Hepatocyte (in vitro differentiated cells): ENCODE data around the gene MFGE8. TPM values are rescaled to one million over a fixed set of nuclear protein-coding genes. Genes with fewer than 3 reads are reported as not detected.

Source experiments
- DNase-seq: peaks from one replicate; pipeline ENCODE4 v3.0.0-alpha.2; 2016; ENCODE audit warnings: low spot score
- H2AFZ ChIP-seq: fragments of 200-600 bp; sonication (generic); 2 replicates; pipeline ENCODE4 v1.6.0; 2016; ENCODE audit warnings: antibody characterized with exemption, mild to moderate bottlenecking
- H3K27ac ChIP-seq: fragments of 200-600 bp; sonication (generic); 2 replicates; pipeline ENCODE4 v1.5.1; 2016; ENCODE audit warnings: mild to moderate bottlenecking
- H3K27me3 ChIP-seq: fragments of 200-600 bp; sonication (generic); 2 replicates; pipeline ENCODE4 v1.6.1; 2016
- H3K36me3 ChIP-seq: fragments of 200-600 bp; sonication (generic); replicated peaks from 2 replicates; pipeline ENCODE4 v1.5.1; 2016; ENCODE audit warnings: low read depth; ENCODE audit not compliant: insufficient read depth
- H3K4me1 ChIP-seq: fragments of 200-600 bp; sonication (generic); 2 replicates; pipeline ENCODE4 v1.5.1; 2016; ENCODE audit warnings: mild to moderate bottlenecking, moderate library complexity; ENCODE audit not compliant: insufficient read depth
- H3K4me2 ChIP-seq: fragments of 200-600 bp; sonication (generic); 2 replicates; pipeline ENCODE4 v1.6.0; 2016
- H3K4me3 ChIP-seq: fragments of 200-600 bp; sonication (generic); 2 replicates; pipeline ENCODE4 v1.5.1; 2016; ENCODE audit warnings: mild to moderate bottlenecking
- H3K79me2 ChIP-seq: fragments of 200-600 bp; sonication (generic); 2 replicates; pipeline ENCODE4 v1.6.0; 2017; ENCODE audit warnings: mild to moderate bottlenecking
- H3K9me2 ChIP-seq: fragments of 200-600 bp; sonication (generic); replicated peaks from 2 replicates; pipeline ENCODE4 v1.6.0; 2017; ENCODE audit warnings: mild to moderate bottlenecking; ENCODE audit not compliant: insufficient read depth
- H3K9me3 ChIP-seq: fragments of 200-600 bp; sonication (generic); 2 replicates; pipeline ENCODE4 v1.5.1; 2016; ENCODE audit warnings: low read depth, mild to moderate bottlenecking
- H4K20me1 ChIP-seq: fragments of 200-600 bp; sonication (generic); 2 replicates; pipeline ENCODE4 v1.6.0; 2016; ENCODE audit warnings: mild to moderate bottlenecking; ENCODE audit not compliant: insufficient read depth, poor library complexity, severe bottlenecking
- EZH2 ChIP-seq: fragments of 200-600 bp; sonication (generic); IDR thresholded peaks from 2 replicates; pipeline ENCODE4 v1.6.1; 2016; ENCODE audit warnings: antibody characterized with exemption, mild to moderate bottlenecking, borderline replicate concordance
- EZH2phosphoT487 ChIP-seq: fragments of 200-600 bp; sonication (generic); IDR thresholded peaks from one replicate; pipeline ENCODE4 v1.6.1; 2018; ENCODE audit warnings: antibody characterized with exemption, mild to moderate bottlenecking, low read depth, moderate library complexity; ENCODE audit not compliant: unreplicated experiment, severe bottlenecking
- WGBS: methylation state at CpG from one replicate; pipeline ENCODE4 v1.1.6; 2016; ENCODE audit warnings: low lambda C conversion rate; ENCODE audit errors: missing lambda C conversion rate; 5-methylcytosine and 5-hydroxymethylcytosine counted together
- polyA plus RNA-seq: library from polyadenylated mRNA; unstranded; fragments of >200 nt; fragmentation: Nextera tagmentation; extraction: Ambion mirVana; gene quantifications from 2 replicates; pipeline ENCODE4 v1.2.1, GENCODE V29; 2016
- total RNA-seq: library from RNA; depleted of rRNA; stranded (reverse); fragments of >200 nt; gene quantifications from 2 replicates; pipeline ENCODE4 v1.2.3, GENCODE V29; 2014
- TF ChIP-seq, protein P1 (sequence below): fragments of 200-600 bp; sonication (generic); IDR thresholded peaks from 2 replicates; pipeline ENCODE4 v1.5.1; 2016; ENCODE audit warnings: antibody characterized with exemption, mild to moderate bottlenecking; ENCODE audit not compliant: poor library complexity

Gene MFGE8
- total and polyA plus RNA-seq, 2 experiments from 2014 or later: 471 to 569 TPM

- H3K36me3 ChIP-seq: no peaks in the 10 kb centered on the region
- TF ChIP-seq EZH2phosphoT487: no peak
- H3K27ac ChIP-seq: peak overlapping the region; percentile 94
- no peaks in the 10 kb centered on the region for H3K9me2 ChIP-seq
- H2AFZ ChIP-seq: peak overlapping the region; percentile 64
- peaks cover 2% of the 10 kb centered on the region for H4K20me1 ChIP-seq
- H3K79me2 ChIP-seq: peaks cover 41% of the 10 kb centered on the region
- no peak for DNase-seq
- H3K4me2 ChIP-seq: peak overlapping the region; percentile 77
- H3K4me3 ChIP-seq: peak overlapping the region; percentile 91
- 66% methylated on average over 4 of the region's 4 CpGs for WGBS
- peaks cover 17% of the 10 kb centered on the region for H3K4me1 ChIP-seq
- H3K27me3 ChIP-seq: no peaks in the 10 kb centered on the region
- no peaks in the 10 kb centered on the region for H3K9me3 ChIP-seq
Observed at GRCh38 chr15:88913850-88914169, 631 bp upstream of the MFGE8 start.

DNA sequence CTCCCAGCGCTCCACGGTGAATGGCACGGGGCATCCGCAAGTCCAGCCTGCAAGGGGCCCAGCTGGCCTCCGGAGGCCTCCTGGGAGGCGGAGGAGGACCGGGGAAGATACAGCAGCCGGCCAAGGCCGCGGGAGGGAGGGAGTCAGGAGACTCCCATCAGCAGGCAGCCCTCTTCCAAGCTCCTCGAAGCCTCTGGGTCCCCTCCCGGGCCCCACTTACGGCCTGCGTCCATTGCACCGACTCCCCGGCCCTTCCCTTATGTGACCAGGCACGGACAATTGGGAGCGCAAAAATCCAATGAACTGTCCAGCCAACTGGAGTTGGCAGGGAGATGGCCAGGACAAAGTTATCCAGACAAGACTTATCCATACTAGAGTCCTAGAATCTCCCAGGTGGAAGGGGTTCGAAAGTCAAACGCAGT lies 668 bp downstream of the MFGE8 start:
- DNase-seq: peak; percentile 57
- Histone ChIP-seq H3K9me2 (no peaks in the 10 kb centered on the region), H2AFZ (peak overlapping the region; percentile 64), H3K4me1 (peaks cover 17% of the 10 kb centered on the region), H3K4me3 (peak overlapping the region; percentile 91), H3K36me3 (no peaks in the 10 kb centered on the region), H3K27ac (peak overlapping the region; percentile 94), H3K27me3 (no peaks in the 10 kb centered on the region), H3K4me2 (peak overlapping the region; percentile 77), H4K20me1 (peaks cover 2% of the 10 kb centered on the region), H3K79me2 (peaks cover 44% of the 10 kb centered on the region), H3K9me3 (no peaks in the 10 kb centered on the region)
- TF ChIP-seq EZH2phosphoT487 (no peak), EZH2 (no peak)
- TF ChIP-seq, protein P1, sequence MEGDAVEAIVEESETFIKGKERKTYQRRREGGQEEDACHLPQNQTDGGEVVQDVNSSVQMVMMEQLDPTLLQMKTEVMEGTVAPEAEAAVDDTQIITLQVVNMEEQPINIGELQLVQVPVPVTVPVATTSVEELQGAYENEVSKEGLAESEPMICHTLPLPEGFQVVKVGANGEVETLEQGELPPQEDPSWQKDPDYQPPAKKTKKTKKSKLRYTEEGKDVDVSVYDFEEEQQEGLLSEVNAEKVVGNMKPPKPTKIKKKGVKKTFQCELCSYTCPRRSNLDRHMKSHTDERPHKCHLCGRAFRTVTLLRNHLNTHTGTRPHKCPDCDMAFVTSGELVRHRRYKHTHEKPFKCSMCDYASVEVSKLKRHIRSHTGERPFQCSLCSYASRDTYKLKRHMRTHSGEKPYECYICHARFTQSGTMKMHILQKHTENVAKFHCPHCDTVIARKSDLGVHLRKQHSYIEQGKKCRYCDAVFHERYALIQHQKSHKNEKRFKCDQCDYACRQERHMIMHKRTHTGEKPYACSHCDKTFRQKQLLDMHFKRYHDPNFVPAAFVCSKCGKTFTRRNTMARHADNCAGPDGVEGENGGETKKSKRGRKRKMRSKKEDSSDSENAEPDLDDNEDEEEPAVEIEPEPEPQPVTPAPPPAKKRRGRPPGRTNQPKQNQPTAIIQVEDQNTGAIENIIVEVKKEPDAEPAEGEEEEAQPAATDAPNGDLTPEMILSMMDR: no peak
- 3% methylated on average over 20 of the region's 20 CpGs for WGBS

DNA sequence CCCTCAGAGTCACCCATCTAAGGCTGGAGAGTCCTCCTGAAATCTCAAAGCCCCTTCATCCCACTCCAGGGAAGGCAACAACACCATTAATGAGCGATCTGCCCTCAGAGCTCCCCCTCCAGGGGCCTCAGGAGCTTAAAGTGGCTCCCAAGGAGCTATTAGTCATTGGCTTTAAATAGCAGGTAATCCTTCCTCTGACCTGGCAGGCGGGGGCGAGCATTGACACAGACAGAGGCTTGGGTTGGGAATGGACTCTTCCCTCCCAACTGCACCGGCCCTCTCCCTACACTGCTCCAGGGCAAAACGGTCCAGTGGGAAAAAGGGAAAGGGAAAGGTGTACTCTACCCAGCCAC lies 1.4 kb downstream of the MFGE8 start:
- H3K4me1 ChIP-seq: peaks cover 17% of the 10 kb centered on the region
- DNase-seq: peak; percentile 84
- 8% methylated on average over 5 of the region's 5 CpGs for WGBS
- peak overlapping the region; percentile 91 for H3K4me3 ChIP-seq
- H3K27ac ChIP-seq: peak overlapping the region; percentile 94
- no peaks in the 10 kb centered on the region for H3K9me2 ChIP-seq
- no peaks in the 10 kb centered on the region for H3K27me3 ChIP-seq
- H2AFZ ChIP-seq: no peak overlapping the region
- H3K9me3 ChIP-seq: no peaks in the 10 kb centered on the region
- TF ChIP-seq EZH2 (no peak), EZH2phosphoT487 (no peak)
- TF ChIP-seq, protein P1: no peak
- H3K36me3 ChIP-seq: no peaks in the 10 kb centered on the region
- peak overlapping the region; percentile 77 for H3K4me2 ChIP-seq
- H4K20me1 ChIP-seq: peaks cover 2% of the 10 kb centered on the region
- peaks cover 44% of the 10 kb centered on the region for H3K79me2 ChIP-seq

- H3K27ac ChIP-seq: no peak overlapping the region
Observed at GRCh38 chr15:88909956-88910831, 3.0 kb downstream of the MFGE8 start.

More at GRCh38 chr15:88909956-88910831, 3.0 kb downstream of the MFGE8 start:
- Histone ChIP-seq H4K20me1 (peaks cover 2% of the 10 kb centered on the region), H3K9me2 (no peaks in the 10 kb centered on the region), H3K27me3 (no peaks in the 10 kb centered on the region), H2AFZ (no peak overlapping the region), H3K9me3 (no peaks in the 10 kb centered on the region), H3K4me2 (peak overlapping the region; percentile 77), H3K4me1 (peaks cover 17% of the 10 kb centered on the region), H3K79me2 (peaks cover 44% of the 10 kb centered on the region), H3K36me3 (no peaks in the 10 kb centered on the region), H3K4me3 (no peak overlapping the region)
- 92% methylated on average over 12 of the region's 12 CpGs for WGBS
- no peak for DNase-seq
- TF ChIP-seq, protein P1: no peak
- no peak for TF ChIP-seq EZH2
- TF ChIP-seq EZH2phosphoT487: no peak
